SK-N-SH (cell line): Measurements from ENCODE around the gene MRPS35.

Experiments
- SIN3A ChIP-seq: IDR thresholded peaks from 2 replicates; pipeline ENCODE4 v1.6.1; 2012; ENCODE audit warnings: low read depth, mild to moderate bottlenecking, low read length, moderate library complexity, borderline replicate concordance
- TF ChIP-seq, protein P1 (sequence below): IDR thresholded peaks from 2 replicates; pipeline ENCODE4 v1.4.0; 2012; ENCODE audit warnings: low read depth

DNA sequence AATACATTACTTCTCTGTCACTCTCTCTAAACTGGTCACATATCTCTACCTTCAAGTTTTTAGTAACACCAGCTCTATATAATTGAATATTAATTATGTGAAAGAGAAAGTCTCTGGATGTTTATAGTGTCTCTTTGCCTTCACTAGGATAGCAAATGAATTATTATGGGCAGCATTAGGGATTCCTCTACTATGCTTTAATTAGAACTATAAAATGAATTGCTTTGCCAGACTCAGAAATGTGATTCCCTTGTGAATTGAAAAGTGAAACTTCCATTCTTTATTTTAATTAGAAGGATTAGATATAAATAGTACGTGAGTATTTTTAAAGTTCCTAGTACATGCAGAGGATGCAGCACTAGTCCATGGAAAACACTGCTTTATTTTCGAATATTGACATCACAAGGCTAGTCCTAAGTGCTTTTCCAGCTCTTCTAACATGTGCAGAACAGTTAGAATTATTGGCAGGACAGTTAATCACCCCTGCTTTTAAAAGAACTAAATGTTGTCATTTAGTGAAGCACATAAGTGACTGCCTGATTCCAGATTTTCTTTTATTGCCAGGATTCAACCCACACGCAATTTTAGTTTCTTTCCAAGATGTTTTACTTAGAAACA is 37.4 kb upstream of the MRPS35 start:
- TF ChIP-seq, protein P1, sequence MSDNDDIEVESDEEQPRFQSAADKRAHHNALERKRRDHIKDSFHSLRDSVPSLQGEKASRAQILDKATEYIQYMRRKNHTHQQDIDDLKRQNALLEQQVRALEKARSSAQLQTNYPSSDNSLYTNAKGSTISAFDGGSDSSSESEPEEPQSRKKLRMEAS: no peak
- TF ChIP-seq SIN3A: no peak
